Ovary (tissue), 3 donors: Measurements from ENCODE around the gene ZNF678.
"Not testable (repeated sequence)": the region's sequence is repeated elsewhere in the genome, so short reads cannot be mapped to it uniquely, and the experiment has no call there.

Source experiments
- EP300 ChIP-seq: sonication (generic); formaldehyde crosslinking; IDR thresholded peaks from one replicate; pipeline ENCODE4 v1.6.1; 2017; ENCODE audit warnings: antibody characterized with exemption
- POLR2A ChIP-seq: fragments of 450-650 bp; IDR thresholded peaks from one replicate; pipeline ENCODE4 v1.6.1; 2017; ENCODE audit warnings: antibody characterized with exemption, mild to moderate bottlenecking, moderate library complexity
- TF ChIP-seq, protein P1 (sequence below), 3 donors: fragments of 450-650 bp in 2 of 3; fragments of 200-600 bp in 1 of 3; IDR thresholded peaks; one replicate each; pipeline versions ENCODE4 v1.5.1 to v1.8.0; 2016 to 2022; ENCODE audit warnings: antibody characterized with exemption in 3 of 3, mild to moderate bottlenecking in 1 of 3
- donor health status: DM: no; HTN: no; CAD: no.

GRCh38 chr1:227710474-227710873 is 147.1 kb downstream of the ZNF678 start:
- TF ChIP-seq, protein P1, sequence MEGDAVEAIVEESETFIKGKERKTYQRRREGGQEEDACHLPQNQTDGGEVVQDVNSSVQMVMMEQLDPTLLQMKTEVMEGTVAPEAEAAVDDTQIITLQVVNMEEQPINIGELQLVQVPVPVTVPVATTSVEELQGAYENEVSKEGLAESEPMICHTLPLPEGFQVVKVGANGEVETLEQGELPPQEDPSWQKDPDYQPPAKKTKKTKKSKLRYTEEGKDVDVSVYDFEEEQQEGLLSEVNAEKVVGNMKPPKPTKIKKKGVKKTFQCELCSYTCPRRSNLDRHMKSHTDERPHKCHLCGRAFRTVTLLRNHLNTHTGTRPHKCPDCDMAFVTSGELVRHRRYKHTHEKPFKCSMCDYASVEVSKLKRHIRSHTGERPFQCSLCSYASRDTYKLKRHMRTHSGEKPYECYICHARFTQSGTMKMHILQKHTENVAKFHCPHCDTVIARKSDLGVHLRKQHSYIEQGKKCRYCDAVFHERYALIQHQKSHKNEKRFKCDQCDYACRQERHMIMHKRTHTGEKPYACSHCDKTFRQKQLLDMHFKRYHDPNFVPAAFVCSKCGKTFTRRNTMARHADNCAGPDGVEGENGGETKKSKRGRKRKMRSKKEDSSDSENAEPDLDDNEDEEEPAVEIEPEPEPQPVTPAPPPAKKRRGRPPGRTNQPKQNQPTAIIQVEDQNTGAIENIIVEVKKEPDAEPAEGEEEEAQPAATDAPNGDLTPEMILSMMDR (IDR thresholded peaks at IDR 0.05): not testable (repeated sequence)
- not testable (repeated sequence) for TF ChIP-seq POLR2A, EP300
